ENCODE results near the gene SLC18A2. TPM values are rescaled to one million over a fixed set of nuclear protein-coding genes. Genes with fewer than 3 reads are reported as not detected.
A peak's percentile ranks its signal among the peaks of the same experiment; 100 is the strongest.

SLC18A2 gene
- total and polyA plus RNA-seq, 7 donors = 0.23 to 1.4 (median 0.55) TPM

DNA sequence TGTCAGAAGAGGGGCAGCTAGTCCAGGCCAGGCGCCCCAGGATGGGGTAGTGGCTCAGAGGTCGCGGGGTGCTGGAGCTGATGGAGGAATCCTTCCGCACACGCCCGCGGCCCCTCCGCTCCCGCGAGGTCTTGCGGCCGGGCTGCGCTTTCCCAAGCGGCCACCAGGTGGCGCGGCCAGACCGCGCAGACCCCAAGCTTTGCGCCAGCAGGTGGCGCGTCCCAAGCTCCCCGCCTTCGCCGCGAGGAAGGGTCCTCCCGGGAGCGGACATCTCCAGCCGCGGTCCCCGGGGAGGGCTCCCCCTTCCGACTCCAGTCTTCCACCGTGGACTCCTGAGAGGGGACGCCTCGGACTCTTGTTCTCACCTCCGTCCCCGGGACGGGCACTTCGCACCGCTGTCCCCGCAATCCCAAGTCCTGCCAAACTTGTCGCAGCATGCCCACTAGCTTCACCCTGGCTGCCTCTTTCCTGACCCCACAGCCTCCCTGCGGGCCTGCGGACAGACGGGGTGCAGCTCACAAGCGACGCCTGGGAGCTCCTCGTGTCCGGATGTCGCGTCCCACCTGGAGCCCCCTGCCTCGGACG, 24.2 kb upstream of the SLC18A2 start:
- H3K27ac ChIP-seq = no peak overlapping the region
- peaks cover 14 to 37% (median 20%) of the 10 kb centered on the region in 3 donors for H3K27me3 ChIP-seq
- peak; percentile 72 for DNase-seq
- H3K9me3 ChIP-seq = peaks cover 0 to 7% (median 0%) of the 10 kb centered on the region in 4 donors
- TF ChIP-seq, protein P1, sequence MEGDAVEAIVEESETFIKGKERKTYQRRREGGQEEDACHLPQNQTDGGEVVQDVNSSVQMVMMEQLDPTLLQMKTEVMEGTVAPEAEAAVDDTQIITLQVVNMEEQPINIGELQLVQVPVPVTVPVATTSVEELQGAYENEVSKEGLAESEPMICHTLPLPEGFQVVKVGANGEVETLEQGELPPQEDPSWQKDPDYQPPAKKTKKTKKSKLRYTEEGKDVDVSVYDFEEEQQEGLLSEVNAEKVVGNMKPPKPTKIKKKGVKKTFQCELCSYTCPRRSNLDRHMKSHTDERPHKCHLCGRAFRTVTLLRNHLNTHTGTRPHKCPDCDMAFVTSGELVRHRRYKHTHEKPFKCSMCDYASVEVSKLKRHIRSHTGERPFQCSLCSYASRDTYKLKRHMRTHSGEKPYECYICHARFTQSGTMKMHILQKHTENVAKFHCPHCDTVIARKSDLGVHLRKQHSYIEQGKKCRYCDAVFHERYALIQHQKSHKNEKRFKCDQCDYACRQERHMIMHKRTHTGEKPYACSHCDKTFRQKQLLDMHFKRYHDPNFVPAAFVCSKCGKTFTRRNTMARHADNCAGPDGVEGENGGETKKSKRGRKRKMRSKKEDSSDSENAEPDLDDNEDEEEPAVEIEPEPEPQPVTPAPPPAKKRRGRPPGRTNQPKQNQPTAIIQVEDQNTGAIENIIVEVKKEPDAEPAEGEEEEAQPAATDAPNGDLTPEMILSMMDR (IDR thresholded peaks at IDR 0.05) = peak; percentile 92 to 100 (median 98)
- no peak for TF ChIP-seq EP300 (IDR thresholded peaks at IDR 0.05)
- intact Hi-C loops (cut with DNase I) = loop anchor here (2.0 to 5.0 kb wide), 4 partner anchors 102 to 1024 kb away; no protein-coding TSS in a partner anchor
- H3K4me1 ChIP-seq = peaks cover 0 to 14% (median 11%) of the 10 kb centered on the region in 4 donors
- WGBS, 2 donors = 1% methylated on average over 52 of the region's 52 CpGs
- H3K4me3 ChIP-seq = peak overlapping the region; percentile 14 to 55 (median 41)
- H3K36me3 ChIP-seq = no peaks in the 10 kb centered on the region

DNA sequence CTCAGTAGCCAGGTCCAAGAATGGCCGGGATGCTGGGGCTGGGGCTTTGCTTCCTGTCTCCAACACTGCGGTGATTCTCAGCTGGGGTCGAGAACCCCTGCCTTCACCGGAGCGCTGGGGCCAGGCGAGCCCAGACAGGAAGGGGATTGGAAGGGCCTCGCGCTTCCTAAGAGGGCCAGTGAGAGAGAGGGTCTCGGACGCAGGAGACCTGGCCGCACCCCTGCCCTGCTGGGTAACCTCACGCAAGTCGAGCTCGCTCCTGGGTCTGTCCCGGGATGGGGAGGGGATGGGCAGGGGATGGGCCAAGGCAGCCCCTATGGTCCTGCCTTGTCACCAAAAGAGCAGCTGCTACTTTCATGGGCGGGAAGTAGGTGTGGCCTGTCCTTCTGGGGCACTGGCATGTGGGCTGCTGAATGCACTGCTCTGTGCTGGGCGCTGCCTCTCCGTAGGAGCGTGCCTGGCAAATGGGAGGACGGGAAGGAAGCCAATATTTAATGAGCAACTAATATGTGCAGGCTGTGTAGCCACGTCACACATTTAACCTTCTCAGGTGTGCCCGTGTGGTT, 23.6 kb upstream of the SLC18A2 start:
- Histone ChIP-seq H3K36me3 (no peaks in the 10 kb centered on the region), H3K4me3 (peak overlapping the region in 3 of 4 donors; percentile 35 to 55 (median 47)), H3K9me3 (peaks cover 0 to 7% (median 0%) of the 10 kb centered on the region in 4 donors), H3K27ac (no peak overlapping the region), H3K27me3 (peaks cover 14 to 37% (median 20%) of the 10 kb centered on the region in 3 donors), H3K4me1 (peaks cover 0 to 14% (median 11%) of the 10 kb centered on the region in 4 donors)
- intact Hi-C loops (cut with DNase I) = loop anchor here (2.0 to 5.0 kb wide), 4 partner anchors 102 to 1024 kb away; no protein-coding TSS in a partner anchor
- peak; percentile 55 for DNase-seq
- WGBS, 2 donors = 5 to 15% methylated on average over 22 of the region's 22 CpGs
- TF ChIP-seq EP300 (IDR thresholded peaks at IDR 0.05) (no peak), POLR2AphosphoS5 (IDR thresholded peaks at IDR 0.05) (no peak), POLR2A (IDR thresholded peaks at IDR 0.05) (no peak)
- TF ChIP-seq, protein P1 (IDR thresholded peaks at IDR 0.05) = no peak

DNA sequence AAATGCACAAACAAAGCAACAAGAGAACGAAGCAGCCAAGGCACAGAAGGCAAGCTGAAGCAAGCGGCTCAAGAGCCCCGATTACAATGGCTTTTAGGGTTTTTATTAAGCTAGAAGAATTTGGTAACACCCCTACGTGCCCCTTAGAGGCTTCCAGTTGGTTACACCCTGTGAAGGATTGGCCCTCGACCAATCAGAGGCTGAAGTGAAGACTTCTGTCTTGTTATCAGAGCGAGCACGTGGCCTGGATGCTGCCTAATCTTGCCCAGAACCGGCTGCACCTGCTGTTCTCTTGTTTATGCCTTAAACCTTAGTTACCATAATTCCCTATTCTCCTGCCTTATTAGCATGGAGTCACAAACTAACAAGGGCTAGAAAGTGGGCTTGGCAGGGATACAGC, 22.3 kb upstream of the SLC18A2 start:
- Histone ChIP-seq H3K4me1 (peaks cover 0 to 14% (median 11%) of the 10 kb centered on the region in 4 donors), H3K27me3 (peaks cover 14 to 37% (median 20%) of the 10 kb centered on the region in 3 donors), H3K9me3 (no peaks in the 10 kb centered on the region), H3K4me3 (no peak overlapping the region), H3K36me3 (no peaks in the 10 kb centered on the region), H3K27ac (no peak overlapping the region)
- peak; percentile 41 for DNase-seq
- no peak for TF ChIP-seq POLR2AphosphoS5 (IDR thresholded peaks at IDR 0.05)
- no peak for TF ChIP-seq EP300 (IDR thresholded peaks at IDR 0.05)
- TF ChIP-seq, protein P1 (IDR thresholded peaks at IDR 0.05) = no peak
- no peak for TF ChIP-seq POLR2A (IDR thresholded peaks at IDR 0.05)
- intact Hi-C loops (cut with DNase I) = loop anchor here (5.0 kb wide), 1 partner anchor 264 kb away; no protein-coding TSS in a partner anchor
- WGBS, 2 donors = 71 to 84% methylated on average over 8 of the region's 8 CpGs

DNA sequence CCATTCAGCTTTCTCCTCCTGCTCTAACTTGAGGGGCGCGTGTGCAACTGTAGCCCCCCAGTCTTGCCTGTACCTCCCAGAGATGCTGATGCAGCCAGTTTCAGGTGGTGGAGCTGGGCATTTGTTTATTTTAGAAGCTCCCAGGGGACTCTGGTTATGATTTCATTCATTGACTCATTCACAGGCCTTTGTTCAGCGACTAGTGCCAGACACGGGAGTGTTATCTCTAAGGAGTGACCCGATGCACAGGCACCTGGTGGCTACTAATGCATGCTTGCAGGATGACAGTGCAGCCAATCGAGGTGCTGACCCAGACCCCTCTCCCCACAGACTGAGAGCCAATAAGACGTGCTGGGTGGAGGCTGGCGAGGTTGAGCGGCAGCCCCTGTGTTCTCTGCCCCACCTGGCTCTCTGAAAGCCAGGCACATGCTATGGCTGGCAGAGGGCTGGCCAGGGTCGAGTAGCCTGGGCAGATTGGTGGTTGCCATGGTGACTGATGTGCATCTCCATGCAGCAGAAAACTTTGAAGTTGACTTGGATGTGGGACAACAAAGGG, 19.7 kb upstream of the SLC18A2 start:
- Histone ChIP-seq H3K4me3 (no peak overlapping the region), H3K27me3 (peaks cover 5 to 21% (median 9%) of the 10 kb centered on the region in 3 donors), H3K9me3 (no peaks in the 10 kb centered on the region), H3K36me3 (no peaks in the 10 kb centered on the region), H3K4me1 (peaks cover 0 to 13% (median 10%) of the 10 kb centered on the region in 4 donors), H3K27ac (no peak overlapping the region)
- intact Hi-C loops (cut with DNase I) = no loop called here
- TF ChIP-seq POLR2A (IDR thresholded peaks at IDR 0.05) = no peak
- no peak for TF ChIP-seq POLR2AphosphoS5 (IDR thresholded peaks at IDR 0.05)
- TF ChIP-seq EP300 (IDR thresholded peaks at IDR 0.05) = no peak
- peak; percentile 34 for DNase-seq
- 51 to 66% methylated on average over 10 of the region's 10 CpGs for WGBS, 2 donors

DNA sequence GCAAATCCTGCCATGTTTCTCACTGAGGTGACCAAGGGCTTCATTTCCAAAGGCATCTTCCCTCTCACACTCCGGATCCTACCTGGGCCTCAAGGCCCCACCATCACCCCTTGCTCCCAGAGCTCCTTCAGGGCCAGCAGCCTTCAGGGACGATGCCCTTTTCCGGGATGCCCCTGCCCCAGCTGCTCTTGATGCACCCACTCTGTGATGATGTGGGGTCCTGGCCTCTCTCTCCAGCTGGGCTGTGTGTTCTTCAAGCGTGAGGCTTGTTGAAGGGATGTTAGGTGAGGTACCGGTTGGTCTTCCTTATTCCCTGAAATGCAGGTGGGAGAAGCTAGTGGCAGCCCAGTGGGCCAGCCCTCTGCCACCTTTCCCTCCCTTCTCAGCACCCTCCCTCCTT, 18.4 kb upstream of the SLC18A2 start:
- WGBS, 2 donors = 91% methylated on average over 5 of the region's 5 CpGs
- Histone ChIP-seq H3K27ac (no peak overlapping the region), H3K4me1 (no peaks in the 10 kb centered on the region), H3K4me3 (no peak overlapping the region), H3K36me3 (no peaks in the 10 kb centered on the region), H3K9me3 (no peaks in the 10 kb centered on the region), H3K27me3 (peaks cover 1 to 10% (median 2%) of the 10 kb centered on the region in 3 donors)
- intact Hi-C loops (cut with DNase I) = no loop called here
- peak; percentile 40 for DNase-seq
- TF ChIP-seq EP300 (IDR thresholded peaks at IDR 0.05) = no peak
- no peak for TF ChIP-seq POLR2AphosphoS5 (IDR thresholded peaks at IDR 0.05)
- TF ChIP-seq, protein P1 (IDR thresholded peaks at IDR 0.05) = no peak
- TF ChIP-seq POLR2A (IDR thresholded peaks at IDR 0.05) = no peak

Data from sigmoid colon (tissue), 7 donors.